GM13976 (cell line): Measurements from ENCODE around the gene AP4S1.

Source experiments
- DNase-seq: peaks from one replicate; pipeline ENCODE4 v3.0.0; 2012; ENCODE audit warnings: low spot score
- CTCF ChIP-seq: IDR thresholded peaks from 2 replicates; pipeline ENCODE4 v1.5.1; 2012; ENCODE audit warnings: borderline replicate concordance, mild to moderate bottlenecking; ENCODE audit not compliant: insufficient read depth; ENCODE audit errors: extremely low read depth, missing control alignments, control extremely low read depth
- in situ Hi-C: fragments of 300-500 bp; cut with MboI; formaldehyde crosslinking; loops from one replicate; pipeline ENCODE4 v1.12.0; 2022; ENCODE audit warnings: low sequenced_read_pairs, mixed read lengths, inconsistent platforms; ENCODE audit not compliant: unreplicated experiment

The AP4S1 gene

DNA sequence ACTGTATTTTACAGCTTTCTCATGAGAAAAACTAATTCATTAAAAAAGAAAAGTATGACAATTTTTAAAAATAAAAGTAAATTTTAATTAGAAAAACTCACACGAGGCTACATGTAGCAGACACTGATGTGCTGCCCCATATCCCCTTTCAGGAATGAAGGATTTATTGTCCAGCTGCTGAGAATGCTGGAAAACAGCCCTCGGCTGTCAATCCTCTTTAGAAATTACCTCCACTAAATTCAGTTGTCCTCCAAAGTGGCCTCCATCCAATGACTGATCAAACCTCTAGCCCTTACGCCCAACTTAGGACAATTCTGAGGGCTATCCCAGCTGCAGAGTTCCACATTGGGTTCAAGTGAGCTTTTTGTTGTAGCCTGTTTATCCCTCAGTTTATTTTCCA, 29.8 kb upstream of the AP4S1 start:
- no peak for TF ChIP-seq CTCF
- in situ Hi-C loops, result no loop called here
- DNase-seq, result no peak

DNA sequence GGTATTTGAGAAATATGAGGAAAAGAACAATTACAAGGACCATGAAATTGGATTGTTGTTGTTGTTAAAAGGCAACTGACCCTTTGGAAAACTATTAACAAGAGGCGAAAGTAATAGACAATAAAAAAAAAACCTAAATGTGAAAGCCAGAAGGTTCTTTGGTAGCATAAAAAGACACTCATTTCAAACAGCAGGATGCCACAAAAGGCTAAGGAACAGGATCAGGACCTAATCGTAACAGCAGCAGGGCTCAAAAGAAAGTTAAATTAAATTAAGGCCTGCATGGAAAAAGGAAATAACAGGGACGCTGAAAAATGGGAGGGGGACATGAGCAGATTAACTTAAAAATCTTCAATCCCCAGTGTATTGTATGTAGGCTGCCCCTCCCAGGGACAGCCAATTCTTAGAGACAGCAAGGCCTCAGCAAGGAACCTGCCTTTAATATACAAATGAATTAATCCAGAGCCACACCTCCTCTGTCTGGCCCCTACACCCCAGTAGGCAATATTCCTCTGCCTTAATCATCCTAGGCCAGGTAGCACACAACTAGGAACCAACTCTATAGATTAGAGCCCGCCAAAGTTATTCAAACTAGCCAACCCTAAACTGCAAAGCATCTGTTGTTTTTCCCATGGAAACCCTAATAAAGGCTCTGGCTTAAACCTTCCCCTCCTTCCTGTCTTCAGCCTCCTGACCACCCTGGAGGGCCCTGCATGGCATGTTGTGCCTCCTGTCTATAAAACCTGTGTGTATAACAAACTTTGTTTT, 28.4 kb upstream of the AP4S1 start:
- no peak for TF ChIP-seq CTCF
- DNase-seq, result no peak
- in situ Hi-C loops, result no loop called here

- in situ Hi-C loops, result no loop called here
- no peak for DNase-seq
- TF ChIP-seq CTCF, result no peak
Measured at GRCh38 chr14:30998100-30998706, 27.2 kb upstream of the AP4S1 start.

DNA sequence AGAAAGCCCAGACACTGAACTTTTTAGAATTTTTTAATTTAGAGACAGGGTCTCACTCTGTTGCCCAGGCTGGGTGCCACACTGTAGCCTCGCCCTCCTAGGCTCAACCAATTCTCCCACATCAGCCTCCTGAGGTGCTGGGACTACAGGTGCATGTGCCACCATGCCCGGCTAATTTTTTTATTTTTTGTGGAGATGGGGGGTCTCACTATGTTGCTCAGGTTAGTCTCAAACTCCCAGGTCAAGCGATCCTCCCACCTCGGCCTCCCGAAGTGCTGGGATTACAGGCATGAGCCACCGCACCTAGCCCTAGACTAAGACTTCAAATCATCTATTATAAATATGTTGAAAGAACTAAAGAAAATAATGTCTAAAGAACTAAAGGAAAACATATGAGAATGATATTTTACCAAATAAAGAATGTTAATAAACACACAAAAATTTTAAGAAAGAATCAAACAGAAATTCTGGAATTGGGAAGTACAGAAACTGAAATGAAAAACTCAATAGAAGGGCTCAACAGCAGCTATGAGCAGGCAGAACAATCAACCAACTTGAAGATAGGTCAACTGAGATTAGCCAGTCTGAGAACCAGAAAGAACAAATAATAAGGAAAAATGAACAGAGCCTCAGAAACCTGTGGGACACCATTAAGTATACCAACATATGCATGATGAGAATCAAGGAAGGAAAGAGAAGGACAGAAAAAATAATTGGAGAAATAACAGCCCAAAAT, 26.2 kb upstream of the AP4S1 start:
- TF ChIP-seq CTCF, result no peak
- in situ Hi-C loops, result no loop called here
- no peak for DNase-seq

DNA sequence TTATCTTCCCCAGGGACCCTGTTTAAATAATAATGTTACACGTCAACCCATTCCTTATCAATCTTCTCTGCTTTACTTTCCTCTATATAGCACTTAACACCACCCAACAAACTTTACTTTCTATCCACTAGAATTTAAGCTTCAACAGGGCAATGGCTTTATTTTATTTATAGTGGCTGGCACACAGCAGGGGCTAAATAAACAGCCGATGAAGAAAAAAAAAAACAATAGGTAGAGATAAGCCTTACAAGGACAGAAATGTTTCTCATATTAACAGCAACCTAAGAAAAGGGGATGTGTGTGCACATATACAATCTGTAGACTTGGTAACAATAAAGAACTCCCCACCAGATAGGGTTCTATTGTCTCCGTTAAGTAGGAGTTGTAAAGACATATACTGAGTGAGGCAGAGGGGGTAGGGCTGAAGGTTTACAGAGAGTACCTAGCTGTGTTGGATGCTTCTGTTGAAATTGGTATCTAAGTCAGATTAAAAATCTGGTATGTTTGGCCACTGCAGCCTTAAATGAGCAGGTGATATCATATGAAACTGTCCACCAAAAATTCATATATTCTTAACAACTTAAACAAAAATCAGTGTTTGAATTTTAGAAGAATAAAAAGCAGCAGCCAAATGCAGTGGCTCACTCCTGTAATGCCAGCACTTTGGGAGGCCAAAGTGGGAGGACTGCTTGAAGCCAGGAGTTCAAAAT, 24.7 kb upstream of the AP4S1 start:
- TF ChIP-seq CTCF, result no peak
- in situ Hi-C loops, result no loop called here
- DNase-seq, result no peak

- no peak for DNase-seq
- in situ Hi-C loops, result no loop called here
- no peak for TF ChIP-seq CTCF
Measured at GRCh38 chr14:31001339-31001658, 24.1 kb upstream of the AP4S1 start.
